Skin epidermis (tissue), 12 donors: Measurements from ENCODE around the gene CHMP4A.
"Not testable (repeated sequence)": the region's sequence is repeated elsewhere in the genome, so short reads cannot be mapped to it uniquely, and the experiment has no call there.

Experiments used
- H3K27ac ChIP-seq, 21 experiments: fragments of 200-600 bp; sonication (generic) in 11 of 21; one replicate each; pipeline ENCODE4 v1.5.0; 2020; ENCODE audit warnings: mild to moderate bottlenecking in 3 of 21, inconsistent platforms in 2 of 21, moderate library complexity in 2 of 21
- H3K4me3 ChIP-seq, 7 experiments: fragments of 200-600 bp; sonication (generic) in 2 of 7; one replicate each; pipeline ENCODE4 v1.5.0; 2020; ENCODE audit warnings: inconsistent platforms in 2 of 7, mild to moderate bottlenecking in 2 of 7, moderate library complexity in 1 of 7

Gene CHMP4A

DNA sequence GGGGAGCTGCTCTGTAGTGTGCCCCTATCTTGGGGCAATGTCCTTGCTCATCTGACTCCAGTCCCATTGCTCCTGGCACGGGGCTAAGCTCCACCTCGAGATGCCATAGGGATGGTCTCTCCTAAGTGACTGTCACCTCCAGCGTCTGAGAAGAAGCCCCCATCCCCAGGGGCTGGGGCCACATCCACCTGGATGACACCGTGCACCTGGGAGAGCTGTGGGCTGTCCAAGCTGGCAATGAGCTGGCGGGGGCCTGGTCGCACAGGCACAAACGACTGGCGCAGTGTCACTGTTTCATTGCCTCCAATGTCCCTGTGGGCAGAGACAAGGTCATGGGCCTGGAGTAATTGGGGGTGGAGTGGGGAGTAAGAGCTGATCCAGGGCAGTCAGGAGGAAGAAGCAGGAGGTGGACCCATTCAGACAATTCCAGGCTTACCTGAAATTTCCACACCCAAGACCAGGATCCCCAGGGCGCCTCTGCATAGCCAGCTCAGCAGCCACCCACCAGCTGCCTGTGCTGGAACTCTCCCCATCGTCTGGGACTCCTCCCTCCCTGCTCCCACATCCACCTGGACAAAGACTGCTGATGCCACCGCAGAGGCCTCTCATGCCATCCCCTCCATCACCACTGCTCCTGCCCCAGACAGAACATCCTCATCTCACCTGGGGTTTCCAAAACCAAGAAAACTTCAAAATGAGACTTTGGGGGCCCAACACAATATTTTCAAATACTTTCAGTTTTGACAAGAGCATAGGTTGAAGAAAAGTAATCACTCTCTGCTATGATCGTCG is 36.1 kb upstream of the CHMP4A start:
- no peak overlapping the region for H3K4me3 ChIP-seq
- no peak overlapping the region for H3K27ac ChIP-seq

DNA sequence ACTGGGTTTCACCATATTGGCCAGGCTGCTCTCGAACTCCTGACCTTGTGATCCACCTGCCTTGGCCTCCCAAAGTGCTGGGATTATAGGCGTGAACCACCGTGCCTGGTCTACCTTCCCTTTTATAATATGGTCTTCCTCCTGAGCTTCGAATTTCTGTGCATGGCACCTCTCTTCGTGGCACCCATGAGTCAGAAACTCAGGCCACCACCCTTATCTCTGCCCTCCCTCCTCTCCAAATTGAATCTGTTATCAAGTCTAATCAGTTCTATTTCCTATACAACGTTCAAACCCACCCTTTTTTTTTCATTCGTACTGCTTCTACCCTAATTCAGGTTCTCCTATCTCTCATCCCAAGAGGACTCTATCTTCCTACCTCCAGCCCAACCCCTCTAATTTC is 34.1 kb upstream of the CHMP4A start:
- Histone ChIP-seq H3K27ac (peak overlapping the region in 7 of 21 experiments; percentile 2 to 78 (median 58)), H3K4me3 (no peak overlapping the region)

DNA sequence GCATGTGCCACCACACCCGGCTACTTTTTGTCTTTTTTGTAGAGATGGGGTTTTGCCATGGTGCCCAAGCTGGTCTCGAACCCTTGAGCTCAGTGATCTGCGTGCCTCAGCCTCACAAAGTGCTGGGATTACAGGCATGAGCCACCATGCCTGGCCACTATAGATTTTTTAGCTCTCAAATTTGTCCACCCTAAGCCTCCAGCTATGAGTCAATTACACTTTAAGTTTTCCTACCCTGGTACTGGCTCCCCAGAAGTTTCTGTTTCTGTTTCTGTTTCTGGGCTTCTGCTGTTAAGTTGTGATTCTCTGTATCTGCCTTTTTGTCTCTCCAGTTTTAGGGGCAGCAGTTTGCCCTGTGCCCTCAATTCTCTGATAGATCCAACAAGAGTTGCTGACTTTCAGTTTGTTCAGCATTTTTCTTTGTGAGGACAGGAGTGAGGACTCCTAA is 33.5 kb upstream of the CHMP4A start:
- H3K27ac ChIP-seq = peak overlapping the region in 12 of 21 experiments; percentile 2 to 78 (median 54)
- H3K4me3 ChIP-seq = no peak overlapping the region

DNA sequence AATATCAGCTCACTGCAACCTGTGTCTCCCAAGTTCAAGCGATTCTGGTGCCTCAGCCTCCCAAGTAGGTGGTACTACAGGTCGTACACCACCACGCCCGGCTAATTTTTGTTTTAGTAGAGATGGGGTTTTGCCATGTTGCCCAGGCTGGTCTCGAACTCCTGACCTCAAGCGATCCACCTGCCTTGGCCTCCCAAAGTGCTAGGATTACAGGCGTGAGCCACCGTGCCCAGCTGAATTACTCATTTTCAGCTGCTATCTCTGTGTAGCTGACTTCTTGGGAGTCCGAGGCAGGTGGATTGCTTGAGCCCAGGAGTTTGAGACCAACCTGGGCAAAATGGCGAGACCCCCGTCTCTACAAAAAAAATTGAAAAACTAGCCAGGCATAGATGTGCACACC is 32.1 kb upstream of the CHMP4A start:
- H3K4me3 ChIP-seq, H3K27ac ChIP-seq: not testable (repeated sequence)

GRCh38 chr14:24243336-24243836 is 30.1 kb upstream of the CHMP4A start:
- Histone ChIP-seq H3K4me3 (peak overlapping the region; percentile 49 to 73 (median 60)), H3K27ac (peak overlapping the region in 20 of 21 experiments; percentile 92 to 100 (median 98))

GRCh38 chr14:24241829-24242443 is 28.6 kb upstream of the CHMP4A start:
- peak overlapping the region; percentile 38 to 100 (median 98) for H3K27ac ChIP-seq
- peak overlapping the region; percentile 49 to 73 (median 60) for H3K4me3 ChIP-seq

DNA sequence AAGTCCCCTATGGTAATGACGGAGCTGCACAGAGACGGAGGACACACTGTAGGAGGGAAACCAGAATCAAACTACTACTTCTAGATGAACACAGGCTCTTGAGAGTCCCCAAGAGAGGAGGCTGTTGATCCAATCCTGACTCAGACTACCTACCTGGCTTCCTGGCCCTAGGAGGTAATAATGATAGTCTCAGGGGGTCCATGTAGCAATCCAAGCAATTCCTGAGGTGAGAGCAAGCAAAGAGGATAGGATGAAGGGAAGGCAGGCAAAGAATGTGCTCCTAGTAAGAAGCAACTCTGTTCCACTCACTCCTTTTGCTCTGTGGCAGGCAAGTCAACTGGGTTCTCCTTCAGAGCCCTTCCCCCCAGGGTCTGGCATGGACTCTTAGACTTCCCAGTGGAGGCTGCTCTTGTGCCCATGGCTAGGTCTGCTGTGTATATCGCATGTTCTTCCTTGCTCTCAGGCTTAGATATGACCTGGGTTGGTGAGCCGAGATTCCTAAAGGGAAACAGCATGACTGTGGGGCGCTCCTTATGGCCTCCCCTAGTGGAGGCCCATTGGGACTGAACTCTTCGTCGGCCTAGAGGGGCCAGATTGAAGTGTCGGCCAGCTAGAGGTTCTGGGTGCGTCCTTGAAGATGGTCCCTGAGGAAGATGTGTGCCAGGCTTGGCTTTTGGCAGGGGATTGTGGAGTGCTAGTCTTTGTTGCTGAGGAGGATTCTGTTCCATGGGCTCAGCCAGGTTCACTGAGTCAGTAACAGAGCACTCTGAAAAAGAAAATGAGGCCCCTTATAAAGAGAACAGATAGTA is 27.0 kb upstream of the CHMP4A start:
- peak overlapping the region in 9 of 21 experiments; percentile 42 to 99 (median 97) for H3K27ac ChIP-seq
- no peak overlapping the region for H3K4me3 ChIP-seq

DNA sequence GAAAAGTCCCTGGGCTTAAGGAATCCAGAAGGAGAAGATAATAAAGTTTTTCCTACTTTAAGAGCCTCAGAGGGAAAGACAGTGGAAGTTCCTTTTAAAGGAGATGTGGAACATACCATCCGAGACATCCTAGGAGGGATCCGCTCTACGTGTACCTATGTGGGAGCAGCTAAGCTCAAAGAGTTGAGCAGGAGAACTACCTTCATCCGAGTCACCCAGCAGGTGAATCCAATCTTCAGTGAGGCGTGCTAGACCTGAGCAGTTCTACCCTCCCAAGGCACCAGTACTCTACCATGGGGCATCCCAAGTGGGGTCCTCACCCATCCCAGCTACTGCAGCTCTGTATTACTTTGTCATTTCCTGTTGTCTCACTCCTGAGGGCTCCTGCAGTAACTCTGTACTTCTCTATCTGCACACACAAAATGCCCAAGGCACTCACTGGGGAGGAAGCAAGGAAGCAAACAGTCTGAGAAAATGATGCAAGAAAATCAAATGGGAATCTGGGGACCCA is 25.3 kb upstream of the CHMP4A start:
- Histone ChIP-seq H3K27ac (peak overlapping the region in 1 of 21 experiments; percentile 6), H3K4me3 (no peak overlapping the region)

GRCh38 chr14:24238123-24238522 is 24.8 kb upstream of the CHMP4A start:
- no peak overlapping the region for H3K4me3 ChIP-seq
- peak overlapping the region in 1 of 21 experiments; percentile 6 for H3K27ac ChIP-seq

DNA sequence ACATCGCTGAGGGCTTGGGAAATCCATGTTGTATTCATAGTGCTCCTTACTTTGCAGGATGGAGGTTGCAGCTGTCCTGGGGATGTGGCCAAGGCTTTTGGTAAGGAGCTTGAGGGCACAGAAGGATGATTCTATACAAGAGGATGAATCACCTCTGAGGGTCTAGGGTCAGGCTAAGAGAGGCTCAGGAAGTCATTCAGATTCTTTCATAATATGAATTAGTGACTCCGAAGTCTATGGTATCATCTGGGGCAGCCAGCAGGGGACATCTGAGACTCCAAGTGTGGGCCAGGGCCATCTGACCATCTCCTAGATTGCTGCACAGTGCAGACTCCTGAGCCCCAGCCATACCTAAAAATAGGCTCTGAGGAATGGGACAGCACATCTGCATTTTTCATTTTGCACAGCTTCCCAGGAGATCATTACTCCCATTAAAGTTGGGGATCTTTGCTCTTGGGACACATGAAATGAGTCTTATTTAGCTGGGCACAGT is 24.2 kb upstream of the CHMP4A start:
- H3K4me3 ChIP-seq = no peak overlapping the region
- H3K27ac ChIP-seq = no peak overlapping the region

DNA sequence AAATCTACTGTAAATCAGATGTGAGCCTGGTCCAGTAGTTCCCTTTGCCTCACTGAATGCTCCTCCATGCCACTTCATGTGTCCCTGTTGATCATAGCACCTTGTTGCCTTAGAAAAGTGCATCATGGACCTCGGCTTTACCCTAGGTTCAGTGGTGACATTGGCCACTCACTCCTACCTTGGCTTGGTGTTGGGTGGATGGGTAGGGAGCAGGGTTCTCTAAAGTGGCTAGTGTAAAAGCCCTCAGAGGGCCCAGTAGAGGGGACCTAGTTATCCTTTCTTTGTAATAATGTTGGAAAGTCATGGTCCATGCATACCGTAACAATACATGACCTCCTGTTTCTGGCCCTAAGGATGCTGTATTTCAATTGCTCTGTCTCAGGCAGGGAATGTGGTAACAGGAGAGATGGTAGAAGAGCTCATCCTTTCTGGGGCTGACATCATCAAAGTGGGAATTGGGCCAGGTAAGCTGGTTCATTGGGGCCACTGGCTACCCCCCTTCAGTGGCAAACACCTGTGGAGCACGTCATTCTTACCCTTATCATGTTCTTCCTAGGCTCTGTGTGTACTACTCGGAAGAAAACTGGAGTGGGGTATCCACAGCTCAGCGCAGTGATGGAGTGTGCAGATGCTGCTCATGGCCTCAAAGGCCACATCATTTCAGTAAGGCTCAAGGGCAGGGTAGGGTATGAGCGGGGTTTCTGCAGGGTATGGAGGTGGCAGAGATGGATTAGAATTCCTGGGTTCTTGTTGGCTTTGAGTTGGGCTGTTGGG is 23.6 kb upstream of the CHMP4A start:
- no peak overlapping the region for H3K27ac ChIP-seq
- no peak overlapping the region for H3K4me3 ChIP-seq

- Histone ChIP-seq H3K4me3 (no peak overlapping the region), H3K27ac (peak overlapping the region in 3 of 21 experiments; percentile 13 to 29 (median 19))
Observed at GRCh38 chr14:24235804-24236688, 22.8 kb upstream of the CHMP4A start.

DNA sequence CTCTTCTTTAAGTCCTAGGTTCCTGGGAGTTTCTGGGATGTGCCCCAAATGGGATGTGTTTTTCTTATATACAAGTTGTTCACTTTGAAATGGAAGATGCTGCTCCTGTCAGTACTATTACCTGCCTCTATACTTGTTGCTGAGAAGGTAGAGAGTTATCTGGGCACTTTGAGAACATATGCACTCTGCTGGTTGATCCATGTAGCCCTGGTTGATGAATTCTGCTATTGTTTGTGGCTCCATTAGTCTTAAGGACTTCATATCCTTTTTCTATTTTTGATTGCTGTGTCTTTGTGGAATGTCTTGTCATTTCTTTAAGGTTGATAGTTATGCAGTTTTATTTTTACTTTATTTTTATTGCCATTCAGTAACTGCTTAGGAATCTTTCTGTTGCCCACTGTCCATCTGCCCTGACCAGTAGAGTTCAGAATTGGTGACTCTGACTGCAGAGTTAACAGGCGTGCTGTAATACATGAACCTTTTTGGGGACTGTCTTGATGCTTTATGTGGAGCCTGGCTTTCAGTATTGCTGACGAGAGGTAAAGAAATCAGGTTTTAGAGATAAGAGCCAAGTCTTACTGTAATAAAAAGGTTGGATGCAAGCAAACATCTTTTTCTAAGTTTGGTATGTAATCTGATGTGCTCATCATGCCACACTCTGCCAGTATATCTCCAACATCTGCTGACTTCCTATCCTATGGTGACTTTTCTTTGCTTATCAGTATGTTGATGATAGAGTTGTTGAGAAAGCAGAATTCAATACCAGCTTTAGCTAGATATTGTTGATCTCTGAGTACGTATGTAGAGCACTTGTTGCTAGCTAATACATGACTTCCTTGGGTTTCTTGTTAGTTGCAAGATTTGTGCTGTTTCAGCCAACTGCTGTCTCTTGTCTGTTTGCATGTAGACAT is 21.1 kb upstream of the CHMP4A start:
- peak overlapping the region in 3 of 21 experiments; percentile 6 to 92 (median 91) for H3K27ac ChIP-seq
- H3K4me3 ChIP-seq = no peak overlapping the region

GRCh38 chr14:24233538-24233866 is 20.2 kb upstream of the CHMP4A start:
- Histone ChIP-seq H3K27ac (peak overlapping the region in 16 of 21 experiments; percentile 78 to 97 (median 91)), H3K4me3 (peak overlapping the region; percentile 59 to 87 (median 69))

- peak within 1 kb of the TSS; percentile 59 to 87 (median 69) for H3K4me3 ChIP-seq
- peak within 1 kb of the TSS; percentile 17 to 97 (median 90) for H3K27ac ChIP-seq
Observed at GRCh38 chr14:24232645-24233537, 19.6 kb upstream of the CHMP4A start, which contains the start of gene GMPR2. TSS of gene GMPR2 (plus strand) at chr14:24232929. CDS start at chr14:24233254, 325 bp downstream.
